Right lobe of liver (tissue), 6 donors: ENCODE results near the gene PCDHGB6. TPM values are rescaled to one million over a fixed set of nuclear protein-coding genes. Genes with fewer than 3 reads are reported as not detected.

Experiments used
- ATAC-seq, 4 donors: fragments of 200-7000 bp; cut with Tn5 transposase; one replicate each; pipeline ENCODE4 v1.9.1; 2020; ENCODE audit warnings: mild to moderate bottlenecking in 4 of 4, moderate library complexity in 4 of 4
- DNase-seq, 3 donors: peaks; one replicate each; pipeline ENCODE4 v3.0.0-alpha.2; 2020
- H3K27ac ChIP-seq, 3 donors: fragments of 200-600 bp; one replicate each; pipeline ENCODE4 v1.8.0; 2022
- H3K27me3 ChIP-seq, 2 donors: fragments of 200-600 bp; one replicate each; pipeline ENCODE4 v1.8.0; 2022
- H3K36me3 ChIP-seq, 4 donors: fragments of 200-600 bp; sonication (generic) in 1 of 4; one replicate each; pipeline versions ENCODE4 v1.5.1 to v1.8.0; 2017 to 2022; ENCODE audit warnings: control low read depth in 1 of 4
- H3K4me1 ChIP-seq, 4 donors: fragments of 200-600 bp; sonication (generic) in 1 of 4; one replicate each; pipeline versions ENCODE4 v1.5.1 to v1.8.0; 2017 to 2022; ENCODE audit warnings: control low read depth in 1 of 4
- H3K4me3 ChIP-seq, 3 donors: fragments of 200-600 bp; one replicate each; pipeline ENCODE4 v1.8.0; 2022
- H3K9me3 ChIP-seq, 4 donors: fragments of 200-600 bp; sonication (generic) in 1 of 4; one replicate each; pipeline versions ENCODE4 v1.5.1 to v1.8.0; 2017 to 2022; ENCODE audit warnings: control low read depth in 1 of 4
- CTCF ChIP-seq, 4 donors: fragments of 200-600 bp in 3 of 4; fragments of 450-650 bp in 1 of 4; IDR thresholded peaks; one replicate each; pipeline versions ENCODE4 v1.5.1 to v1.8.0; 2016 to 2022; ENCODE audit warnings: antibody characterized with exemption in 4 of 4, mild to moderate bottlenecking in 2 of 4
- POLR2A ChIP-seq: fragments of 450-650 bp; IDR thresholded peaks from one replicate; pipeline ENCODE4 v1.6.1; 2017; ENCODE audit warnings: antibody characterized with exemption, mild to moderate bottlenecking
- WGBS: methylation state at CpG from one replicate; pipeline ENCODE4 v1.1.6; 2018; ENCODE audit warnings: low coverage, low lambda C conversion rate; ENCODE audit not compliant: insufficient coverage; ENCODE audit errors: missing lambda C conversion rate; 5-methylcytosine and 5-hydroxymethylcytosine counted together
- intact Hi-C, 2 donors: fragments of 100-400 bp; cut with DNase I; formaldehyde crosslinking; loops; one replicate each; pipeline versions ENCODE4 v1.11.2 to v1.14.1; 2022
- total RNA-seq, 6 experiments: library from RNA; depleted of rRNA in 2 of 6; stranded (reverse); fragments of >200 nt in 2 of 6; fragmentation: NEBNext Ultra II Directional in 3 of 6; extraction: Animal tissue kit (Norgen Biotek cat#: 25700) in 3 of 6; gene quantifications; one replicate each; pipeline versions ENCODE4 v1.1.0 to v1.2.4, GENCODE V29; 2016 to 2023
- donor health status: DM: no; HTN: yes; CAD: no.
- donor health status: DM: no; HTN: no; CAD: no.
- donor health status: DM: no; HTN: no; CAD: no.
- donor health status: DM: no; HTN: yes; CAD: no.
- donor health status: DM: no; HTN: yes; CAD: no.

PCDHGB6 gene
- total RNA-seq, 6 experiments from 2014 or later = 1.9 to 5.0 (median 2.9) TPM

- TF ChIP-seq POLR2A (no peak), CTCF (IDR thresholded peaks at IDR 0.05) (no peak)
- WGBS = 88% methylated on average over 2 of the region's 2 CpGs
- no peaks in the 10 kb centered on the region for H3K27me3 ChIP-seq
Observed at GRCh38 chr5:141437221-141437620, 29.4 kb downstream of the PCDHGB6 start.

GRCh38 chr5:141439411-141440141 is 31.8 kb downstream of the PCDHGB6 start:
- no peaks in the 10 kb centered on the region for H3K9me3 ChIP-seq
- WGBS = 68% methylated on average over 10 of the region's 10 CpGs
- no peak for ATAC-seq
- no peak for DNase-seq
- no peaks in the 10 kb centered on the region for H3K27me3 ChIP-seq
- no peaks in the 10 kb centered on the region for H3K36me3 ChIP-seq
- no peak overlapping the region for H3K27ac ChIP-seq
- H3K4me1 ChIP-seq = no peaks in the 10 kb centered on the region
- TF ChIP-seq CTCF (IDR thresholded peaks at IDR 0.05) = no peak
- TF ChIP-seq POLR2A = no peak
- H3K4me3 ChIP-seq = no peak overlapping the region
- intact Hi-C loops = no loop called here

More at GRCh38 chr5:141437221-141437620, 29.4 kb downstream of the PCDHGB6 start:
- no peak overlapping the region for H3K4me3 ChIP-seq
- DNase-seq = no peak
- H3K36me3 ChIP-seq = no peaks in the 10 kb centered on the region
- H3K9me3 ChIP-seq = no peaks in the 10 kb centered on the region
- intact Hi-C loops = no loop called here
- ATAC-seq = no peak
- H3K27ac ChIP-seq = no peak overlapping the region
- H3K4me1 ChIP-seq = no peaks in the 10 kb centered on the region

- no peaks in the 10 kb centered on the region for H3K9me3 ChIP-seq
- DNase-seq (no peak), ATAC-seq (no peak)
- no peak for TF ChIP-seq CTCF (IDR thresholded peaks at IDR 0.05)
- no peak for TF ChIP-seq POLR2A
- intact Hi-C loops = no loop called here
- H3K4me3 ChIP-seq = no peak overlapping the region
- WGBS = 87% methylated on average over 9 of the region's 9 CpGs
- no peaks in the 10 kb centered on the region for H3K36me3 ChIP-seq
- H3K27me3 ChIP-seq = no peaks in the 10 kb centered on the region
- H3K4me1 ChIP-seq = no peaks in the 10 kb centered on the region
- H3K27ac ChIP-seq = no peak overlapping the region
Observed at GRCh38 chr5:141440341-141440740, 32.5 kb downstream of the PCDHGB6 start.

- Histone ChIP-seq H3K27ac (no peak overlapping the region), H3K27me3 (no peaks in the 10 kb centered on the region), H3K9me3 (no peaks in the 10 kb centered on the region), H3K4me1 (no peaks in the 10 kb centered on the region), H3K4me3 (no peak overlapping the region), H3K36me3 (no peaks in the 10 kb centered on the region)
- intact Hi-C loops = no loop called here
- no peak for DNase-seq
- 40% methylated on average over 1 of the region's 50 CpGs for WGBS
- ATAC-seq = no peak
- TF ChIP-seq CTCF (IDR thresholded peaks at IDR 0.05) (no peak), POLR2A (no peak)
Observed at GRCh38 chr5:141441571-141442170, 33.9 kb downstream of the PCDHGB6 start.

Other genes with a start within 250 kb of the PCDHGB6 start
- under 1 TPM; 0.07 to 0.31 (median 0.13) TPM for gene PCDHB7, start 235.4 kb upstream of the PCDHGB6 start, total RNA-seq
- under 1 TPM in 4 of 6 experiments, not detected in 2; 0.12 to 0.49 (median 0.19) TPM for gene PCDHB8, start 230.2 kb upstream of the PCDHGB6 start, total RNA-seq
- under 1 TPM; 0.17 to 0.51 (median 0.34) TPM for gene PCDHB16, start 225.6 kb upstream of the PCDHGB6 start, total RNA-seq
- gene PCDHB9, start 220.9 kb upstream of the PCDHGB6 start, total RNA-seq = under 1 TPM in 5 of 6 experiments, not detected in 1; 0.07 to 0.51 (median 0.21) TPM
- under 1 TPM in 5 of 6 experiments, not detected in 1; 0.09 to 0.23 (median 0.12) TPM for gene PCDHB10, start 215.7 kb upstream of the PCDHGB6 start, total RNA-seq
- gene PCDHB11, start 208.4 kb upstream of the PCDHGB6 start, total RNA-seq = under 1 TPM in 5 of 6 experiments, not detected in 1; 0.06 to 0.44 (median 0.19) TPM
- 1 to 10 TPM in 1 of 6 experiments, under 1 TPM in 4, not detected in 1; 0.27 to 1.1 (median 0.33) TPM for gene PCDHB12, start 199.3 kb upstream of the PCDHGB6 start, total RNA-seq
- under 1 TPM; 0.25 to 1.00 (median 0.49) TPM for gene PCDHB13, start 194.1 kb upstream of the PCDHGB6 start, total RNA-seq
- gene PCDHB14, start 184.7 kb upstream of the PCDHGB6 start, total RNA-seq = 1 to 10 TPM in 1 of 6 experiments, under 1 TPM in 5; 0.44 to 1.0 (median 0.86) TPM
- under 1 TPM; 0.37 to 0.83 (median 0.63) TPM for gene PCDHB15, start 162.6 kb upstream of the PCDHGB6 start, total RNA-seq
- gene SLC25A2, start 104.0 kb upstream of the PCDHGB6 start, total RNA-seq = under 1 TPM in 1 of 6 experiments, not detected in 5; 0.31 TPM
- 10 to 100 TPM; 17.7 to 37.9 (median 22.3) TPM for gene TAF7, start 87.2 kb upstream of the PCDHGB6 start, total RNA-seq
- gene PCDHGA1, start 77.5 kb upstream of the PCDHGB6 start, total RNA-seq = under 1 TPM in 5 of 6 experiments, not detected in 1; 0.04 to 0.18 (median 0.12) TPM
- gene PCDHGA2, start 69.3 kb upstream of the PCDHGB6 start, total RNA-seq = under 1 TPM; 0.49 to 0.88 (median 0.57) TPM
- 1 to 10 TPM in 2 of 6 experiments, under 1 TPM in 4; 0.51 to 1.8 (median 0.76) TPM for gene PCDHGA3, start 64.2 kb upstream of the PCDHGB6 start, total RNA-seq
- gene PCDHGB1, start 57.9 kb upstream of the PCDHGB6 start, total RNA-seq = 1 to 10 TPM in 1 of 6 experiments, under 1 TPM in 5; 0.37 to 1.2 (median 0.52) TPM
- 1 to 10 TPM in 2 of 6 experiments, under 1 TPM in 4; 0.39 to 1.8 (median 0.73) TPM for gene PCDHGA4, start 53.0 kb upstream of the PCDHGB6 start, total RNA-seq
- gene PCDHGB2, start 48.0 kb upstream of the PCDHGB6 start, total RNA-seq = 1 to 10 TPM in 5 of 6 experiments, under 1 TPM in 1; 0.51 to 2.8 (median 1.4) TPM
- gene PCDHGA5, start 43.9 kb upstream of the PCDHGB6 start, total RNA-seq = 1 to 10 TPM in 1 of 6 experiments, under 1 TPM in 5; 0.32 to 1.2 (median 0.57) TPM
- 1 to 10 TPM in 3 of 6 experiments, under 1 TPM in 3; 0.56 to 1.8 (median 1.2) TPM for gene PCDHGB3, start 37.8 kb upstream of the PCDHGB6 start, total RNA-seq
- gene PCDHGA6, start 34.1 kb upstream of the PCDHGB6 start, total RNA-seq = 1 to 10 TPM in 3 of 6 experiments, under 1 TPM in 3; 0.56 to 1.3 (median 0.89) TPM
- gene PCDHGA7, start 25.3 kb upstream of the PCDHGB6 start, total RNA-seq = under 1 TPM; 0.37 to 0.99 (median 0.76) TPM
- gene PCDHGB4, start 20.3 kb upstream of the PCDHGB6 start, total RNA-seq = 1 to 10 TPM; 1.6 to 5.5 (median 2.4) TPM
- under 1 TPM; 0.27 to 0.88 (median 0.50) TPM for gene PCDHGA8, start 15.4 kb upstream of the PCDHGB6 start, total RNA-seq
- 1 to 10 TPM; 3.0 to 6.8 (median 4.0) TPM for gene PCDHGB5, start 10.1 kb upstream of the PCDHGB6 start, total RNA-seq
- gene PCDHGA9, start 5.2 kb upstream of the PCDHGB6 start, total RNA-seq = 1 to 10 TPM; 1.0 to 2.5 (median 1.3) TPM
- 1 to 10 TPM; 1.5 to 4.6 (median 2.8) TPM for gene PCDHGA10, start 5.0 kb downstream of the PCDHGB6 start, total RNA-seq
- gene PCDHGB7, start 9.7 kb downstream of the PCDHGB6 start, total RNA-seq = 1 to 10 TPM; 1.2 to 3.7 (median 2.7) TPM
- gene PCDHGA11, start 13.0 kb downstream of the PCDHGB6 start, total RNA-seq = 1 to 10 TPM in 3 of 6 experiments, under 1 TPM in 3; 0.81 to 1.7 (median 1.1) TPM
- 1 to 10 TPM in 4 of 6 experiments, under 1 TPM in 2; 0.73 to 1.6 (median 1.3) TPM for gene PCDHGA12, start 22.5 kb downstream of the PCDHGB6 start, total RNA-seq
- gene PCDHGC3, start 67.9 kb downstream of the PCDHGB6 start, total RNA-seq = 10 to 100 TPM in 1 of 6 experiments, 1 to 10 TPM in 5; 6.1 to 10.6 (median 7.6) TPM
- gene PCDHGC4, start 77.0 kb downstream of the PCDHGB6 start, total RNA-seq = 10 to 100 TPM in 1 of 6 experiments, under 1 TPM in 5; 0.20 to 10.7 (median 0.34) TPM
- under 1 TPM; 0.24 to 0.37 (median 0.32) TPM for gene PCDHGC5, start 81.1 kb downstream of the PCDHGB6 start, total RNA-seq
- gene DIAPH1, start 211.0 kb downstream of the PCDHGB6 start, total RNA-seq = 100 to 1,000 TPM in 4 of 6 experiments, 10 to 100 TPM in 2; 93.7 to 114 (median 107) TPM
- 10 to 100 TPM; 18.2 to 26.5 (median 23.3) TPM for gene HDAC3, start 228.8 kb downstream of the PCDHGB6 start, total RNA-seq
- 1 to 10 TPM in 4 of 6 experiments, under 1 TPM in 2; 0.53 to 2.6 (median 1.2) TPM for gene RELL2, start 229.0 kb downstream of the PCDHGB6 start, total RNA-seq
- 1 to 10 TPM in 5 of 6 experiments, under 1 TPM in 1; 0.77 to 6.4 (median 3.3) TPM for gene FCHSD1, start 243.4 kb downstream of the PCDHGB6 start, total RNA-seq